Fibroblast of skin of back (primary cell): ENCODE measurements around the gene CAMKK2.
A peak's percentile ranks its signal among the peaks of the same experiment; 100 is the strongest.
"Not testable (repeated sequence)": the region's sequence is repeated elsewhere in the genome, so short reads cannot be mapped to it uniquely, and the experiment has no call there.

ENCODE experiments used
- DNase-seq: peaks from one replicate; pipeline ENCODE4 v3.0.0-alpha.2; 2013

The CAMKK2 gene

DNA sequence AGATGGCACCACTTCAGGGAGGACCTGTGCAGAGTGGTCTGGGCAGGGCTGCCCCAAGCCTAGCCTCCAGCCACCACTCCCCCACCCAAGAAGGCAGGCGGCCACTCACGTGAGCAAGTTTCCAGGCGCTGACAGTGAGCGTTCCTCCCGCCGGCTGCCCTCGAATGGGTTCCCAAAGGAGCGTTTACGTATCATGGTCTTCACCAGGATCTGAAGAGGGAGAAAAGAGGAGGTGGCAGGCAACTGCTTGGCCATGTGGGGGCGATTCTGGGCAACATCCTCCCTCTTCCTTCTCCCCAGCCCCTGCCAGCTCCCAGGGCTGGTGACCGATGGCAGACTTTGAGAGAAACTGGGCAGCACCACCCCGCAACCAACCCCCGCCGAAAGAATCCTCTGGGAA, 51.5 kb downstream of the CAMKK2 start:
- DNase-seq, result no peak

- no peak for DNase-seq
These were observed 55.1 kb downstream of the CAMKK2 start for GRCh38 chr12:121241156-121241970.

GRCh38 chr12:121240484-121241101, 55.9 kb downstream of the CAMKK2 start:
- peak; percentile 22 for DNase-seq

DNA sequence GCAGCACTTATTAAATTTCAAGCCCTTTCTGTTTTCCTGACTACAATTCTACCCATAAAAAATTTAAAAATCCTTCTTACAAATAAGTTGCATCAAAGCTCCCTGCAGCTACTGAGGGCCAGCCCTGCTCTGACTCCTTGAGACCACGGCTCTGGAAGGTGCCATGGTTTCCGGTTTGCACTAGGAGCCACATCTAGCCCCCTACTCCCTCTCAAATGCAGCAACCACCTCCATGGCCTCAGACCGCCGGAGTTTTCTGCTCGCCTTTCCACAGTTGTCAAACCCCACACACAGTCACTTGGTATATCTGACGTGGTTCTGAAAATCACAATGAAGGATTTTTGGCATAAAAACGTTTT, 56.5 kb downstream of the CAMKK2 start:
- DNase-seq, result no peak

DNA sequence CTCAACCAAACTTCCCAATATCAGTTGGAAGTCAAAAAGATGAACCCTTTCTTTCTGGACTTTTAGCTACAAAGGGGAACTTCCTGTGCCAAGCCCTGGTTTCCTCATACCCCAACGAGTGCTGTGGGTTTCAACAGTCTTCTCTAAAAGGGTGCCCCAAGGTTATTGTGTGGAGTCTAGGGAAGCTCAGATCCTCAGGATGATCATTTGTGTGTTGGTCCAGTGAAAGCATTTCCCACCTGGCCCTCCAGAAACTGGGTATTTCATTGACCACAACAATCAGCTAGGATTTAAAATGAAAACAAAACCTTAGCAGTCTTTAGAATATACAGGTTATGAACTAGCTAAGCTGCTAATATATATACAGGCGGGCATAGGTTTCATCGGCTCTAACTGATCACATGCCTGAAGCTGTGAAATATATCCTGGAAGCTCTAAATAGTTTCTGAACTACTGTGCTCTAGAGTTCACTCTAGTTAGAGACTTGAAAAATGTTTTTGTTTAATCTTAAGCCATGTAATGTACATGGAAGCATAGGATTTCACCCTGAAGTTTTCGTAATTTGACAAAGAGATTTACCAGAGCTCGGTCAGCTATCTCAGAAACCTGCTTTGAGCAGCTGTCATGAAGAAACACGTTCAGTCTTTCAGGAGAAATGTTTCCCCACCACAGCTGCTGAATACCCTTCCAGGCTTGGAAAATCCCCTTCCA, 57.0 kb downstream of the CAMKK2 start:
- DNase-seq, result no peak

DNA sequence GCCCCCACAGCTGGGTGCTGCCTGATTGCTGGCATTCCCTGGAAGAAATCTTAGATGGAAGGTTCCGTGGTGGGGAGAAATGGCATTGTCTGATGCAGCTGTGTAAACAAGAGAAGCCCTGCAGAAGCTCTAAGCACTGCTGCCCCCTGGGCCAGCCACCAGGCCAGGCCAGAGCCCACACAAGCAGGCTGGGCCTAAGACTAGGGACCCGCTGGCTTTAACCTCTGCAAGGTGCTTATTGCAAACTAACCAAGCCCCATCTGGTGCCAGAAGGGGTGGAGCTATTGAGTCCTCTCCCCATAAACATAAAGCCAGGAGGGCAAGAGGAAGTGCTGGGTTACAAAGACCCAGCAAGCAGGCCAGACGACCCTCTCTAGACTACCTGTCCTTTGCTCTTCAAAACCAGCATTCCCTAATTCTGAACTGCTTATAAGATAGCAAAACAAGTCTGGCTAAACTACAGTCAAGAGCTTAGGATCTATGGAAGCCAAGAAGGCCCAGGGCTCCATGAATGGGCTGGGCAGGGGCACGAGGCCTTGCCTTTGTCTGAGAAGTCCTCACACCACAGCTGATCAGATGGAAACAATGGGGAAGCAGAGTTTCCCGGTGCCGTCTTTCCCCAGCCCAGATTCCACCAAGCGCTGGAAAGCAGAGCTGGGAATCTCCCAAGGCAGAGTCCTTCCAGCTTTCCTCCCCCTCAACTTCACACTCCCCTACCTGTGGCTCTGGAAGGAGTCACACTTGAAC, 57.7 kb downstream of the CAMKK2 start:
- no peak for DNase-seq

GRCh38 chr12:121238086-121238485, 58.4 kb downstream of the CAMKK2 start:
- no peak for DNase-seq

DNA sequence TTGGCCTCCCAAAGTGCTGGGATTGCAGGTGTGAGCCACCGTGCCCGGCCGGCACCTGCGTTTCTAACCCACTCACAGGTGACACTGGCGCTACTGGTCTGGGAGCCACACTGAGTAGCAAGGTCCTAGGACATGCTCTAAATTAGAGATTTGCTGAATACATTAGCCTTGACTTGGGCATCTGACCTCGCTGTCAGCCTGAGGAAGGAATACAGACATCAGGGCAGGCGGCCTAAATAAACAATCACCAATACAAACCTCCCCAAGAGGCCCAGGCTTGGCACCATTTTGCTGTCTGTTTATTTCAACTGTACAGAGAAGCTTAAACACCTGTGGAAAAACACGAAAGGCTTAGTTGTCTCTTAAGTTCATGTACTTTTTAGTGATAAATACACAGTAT, 59.1 kb downstream of the CAMKK2 start:
- DNase-seq, result no peak

DNA sequence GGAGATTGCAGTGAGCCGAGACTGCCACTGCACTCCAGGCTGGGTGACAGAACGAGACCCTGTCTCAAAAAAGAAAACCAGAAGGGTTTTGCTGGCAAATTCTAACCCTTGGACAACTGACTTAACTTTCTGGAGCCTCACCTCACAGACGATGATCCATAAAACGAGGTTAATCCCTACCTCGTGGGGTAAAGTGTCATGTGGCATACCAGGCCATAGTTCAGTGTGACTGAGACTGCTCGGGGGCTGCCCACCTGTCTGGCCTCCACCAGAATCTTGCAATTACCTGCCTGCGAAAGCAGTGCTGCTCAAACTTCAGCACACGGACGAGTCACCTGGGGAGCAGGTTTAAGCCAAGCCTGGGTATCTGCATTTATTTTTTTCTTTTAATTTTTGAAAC, 59.7 kb downstream of the CAMKK2 start:
- DNase-seq, result no peak

- no peak for DNase-seq
These were observed 62.9 kb downstream of the CAMKK2 start for GRCh38 chr12:121233628-121234020.

- no peak for DNase-seq
These were observed 63.4 kb downstream of the CAMKK2 start for GRCh38 chr12:121232977-121233627.

DNA sequence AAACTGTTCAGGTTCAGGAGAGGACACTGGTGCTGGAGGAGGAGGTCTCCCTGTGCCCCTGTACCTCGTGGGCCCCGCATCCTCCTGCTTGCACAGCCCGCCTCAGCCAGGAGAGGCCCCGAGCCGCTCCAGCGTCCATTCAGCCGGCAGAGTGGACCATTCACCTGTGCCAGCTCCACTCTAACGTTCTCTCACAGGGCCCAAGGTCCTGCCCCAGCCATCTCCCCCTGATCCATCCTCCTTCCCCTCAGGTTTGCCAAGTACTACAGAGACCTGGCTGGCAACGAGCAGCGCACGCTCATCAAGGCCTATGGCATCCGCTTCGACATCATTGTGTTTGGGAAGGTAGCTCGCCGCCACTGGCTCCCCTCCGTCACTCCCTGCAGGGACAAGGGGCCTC, 64.3 kb downstream of the CAMKK2 start:
- DNase-seq, result no peak

- no peak for DNase-seq
These were observed 66.0 kb downstream of the CAMKK2 start for GRCh38 chr12:121230538-121230907.

GRCh38 chr12:121229826-121230537, 66.5 kb downstream of the CAMKK2 start:
- DNase-seq, result peak; percentile 73

GRCh38 chr12:121228919-121229665, 67.4 kb downstream of the CAMKK2 start:
- DNase-seq, result no peak

- no peak for DNase-seq
These were observed 69.2 kb downstream of the CAMKK2 start for GRCh38 chr12:121227294-121227693.

DNA sequence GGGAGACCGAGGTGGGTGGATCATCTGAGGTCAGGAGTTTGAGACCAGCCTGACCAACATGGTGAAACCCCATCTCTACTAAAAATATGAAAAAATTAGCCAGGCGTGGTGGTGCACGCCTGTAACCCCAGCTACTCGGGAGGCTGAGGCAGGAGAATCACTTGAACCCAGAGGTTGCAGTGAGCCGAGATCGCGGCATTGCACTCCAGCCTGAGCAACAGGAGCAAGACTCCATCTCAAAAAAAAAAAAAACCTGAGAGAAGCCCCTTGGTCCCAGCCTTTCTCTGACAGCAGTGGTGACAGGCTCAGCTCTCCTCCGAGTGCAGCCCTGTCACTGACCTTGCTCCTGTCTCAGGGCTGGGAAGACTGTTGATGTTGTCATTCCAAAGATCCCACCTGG, 69.6 kb downstream of the CAMKK2 start:
- not testable (repeated sequence) for DNase-seq

DNA sequence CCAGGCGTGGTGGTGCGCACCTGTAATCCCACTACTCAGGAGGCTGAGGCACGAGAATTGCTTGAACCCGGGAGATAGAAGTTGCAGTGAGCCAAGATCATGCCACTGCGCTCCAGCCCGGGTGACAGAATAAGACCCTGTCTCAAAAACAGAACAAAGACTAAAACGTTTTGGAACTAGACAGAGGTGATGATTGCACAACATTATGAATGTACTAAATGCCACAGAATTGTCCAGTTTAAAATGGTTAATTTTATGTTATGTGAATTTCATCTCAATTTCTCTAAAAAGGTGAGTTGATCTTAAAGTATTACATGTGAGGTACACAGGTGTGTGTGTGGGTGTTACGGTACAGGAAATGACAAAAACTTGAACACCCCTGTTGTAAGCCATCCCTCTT, 70.1 kb downstream of the CAMKK2 start:
- DNase-seq, result no peak

DNA sequence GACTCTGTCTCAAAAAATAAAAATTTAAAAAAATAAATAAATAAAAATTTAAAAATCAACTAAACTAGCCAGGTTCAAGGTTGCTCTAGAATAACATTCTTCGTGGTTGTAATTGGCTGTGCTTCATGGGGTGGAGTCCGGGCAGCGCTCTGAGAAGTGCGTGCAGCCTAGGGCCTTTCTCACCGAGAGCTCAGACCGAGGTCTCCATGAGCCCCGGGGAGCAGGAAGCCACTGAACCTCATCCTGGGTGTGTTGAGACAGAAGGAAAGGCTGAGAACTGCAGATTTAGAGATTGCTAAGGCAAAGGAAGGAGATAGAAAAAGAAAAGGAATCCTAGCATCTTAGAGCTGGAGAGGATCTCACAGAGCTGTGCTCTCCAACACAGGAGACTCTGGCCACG, 71.9 kb downstream of the CAMKK2 start:
- no peak for DNase-seq

- peak; percentile 10 for DNase-seq
These were observed 72.9 kb downstream of the CAMKK2 start for GRCh38 chr12:121223292-121224285.
